ENCODE measurements around the gene ZDHHC22. TPM values are rescaled to one million over a fixed set of nuclear protein-coding genes. Genes with fewer than 3 reads are reported as not detected.
A peak's percentile ranks its signal among the peaks of the same experiment; 100 is the strongest.

Gene ZDHHC22
- polyA plus RNA-seq, 1 experiment: not detected

GRCh38 chr14:77097006-77097699 lies 44.4 kb downstream of the ZDHHC22 start:
- H3K4me3 ChIP-seq (ENCODE audit: low read depth, low read length): peak overlapping the region; percentile 77
- H3K27me3 ChIP-seq (ENCODE audit: control insufficient read depth, insufficient read depth, low read length): no peaks in the 10 kb centered on the region
- H3K27ac ChIP-seq (ENCODE audit: low read depth, low read length): peak overlapping the region; percentile 73
- no peak for TF ChIP-seq CTCF (IDR thresholded peaks at IDR 0.05; ENCODE audit: low read depth, low read length)
- peaks cover 3% of the 10 kb centered on the region; the same call in 1 of the 2 replicates for H3K9me3 ChIP-seq (ENCODE audit: control insufficient read depth, insufficient read depth, low read length)
- ChIA-PET CTCF (interaction anchor here (0.5 to 9.9 kb wide), 8 partner anchors 8 to 1088 kb away, joined by 3 to 300 read pairs (median 6); no protein-coding TSS in a partner anchor), POLR2A (no interaction called here)
- no peak for DNase-seq (ENCODE audit: low read depth, low spot score)

- H3K4me3 ChIP-seq (ENCODE audit: low read depth, low read length): no peak overlapping the region
- CTCF ChIA-PET: interaction anchor here (0.6 to 9.9 kb wide), 18 partner anchors 9 to 710 kb away, joined by 3 to 300 read pairs (median 6); no protein-coding TSS in a partner anchor
- POLR2A ChIA-PET: no interaction called here
- no peaks in the 10 kb centered on the region for H3K27me3 ChIP-seq (ENCODE audit: control insufficient read depth, insufficient read depth, low read length)
- no peak overlapping the region for H3K27ac ChIP-seq (ENCODE audit: low read depth, low read length)
- peaks cover 10% of the 10 kb centered on the region for H3K9me3 ChIP-seq (ENCODE audit: control insufficient read depth, insufficient read depth, low read length)
- TF ChIP-seq CTCF (IDR thresholded peaks at IDR 0.05; ENCODE audit: low read depth, low read length): peak; percentile 90
- peak; percentile 57 for DNase-seq (ENCODE audit: low read depth, low spot score)
Observed at GRCh38 chr14:77094672-77095284, 46.8 kb downstream of the ZDHHC22 start.

- Histone ChIP-seq H3K27ac (ENCODE audit: low read depth, low read length) (no peak overlapping the region), H3K27me3 (ENCODE audit: control insufficient read depth, insufficient read depth, low read length) (peaks cover 7% of the 10 kb centered on the region), H3K4me3 (ENCODE audit: low read depth, low read length) (no peak overlapping the region), H3K9me3 (ENCODE audit: control insufficient read depth, insufficient read depth, low read length) (peaks cover 6% of the 10 kb centered on the region; the same call in 1 of the 2 replicates)
- POLR2A ChIA-PET: no interaction called here
- CTCF ChIA-PET: interaction anchor here (0.6 to 9.9 kb wide), 5 partner anchors 9 to 218 kb away, joined by 3 to 300 read pairs (median 4); no protein-coding TSS in a partner anchor
- TF ChIP-seq CTCF (IDR thresholded peaks at IDR 0.05; ENCODE audit: low read depth, low read length): no peak
- DNase-seq (ENCODE audit: low read depth, low spot score): no peak
Observed at GRCh38 chr14:77092676-77093075, 48.9 kb downstream of the ZDHHC22 start.

- CTCF ChIA-PET: interaction anchor here (0.9 to 9.9 kb wide), 5 partner anchors 12 to 224 kb away, joined by 3 to 300 read pairs (median 7); no protein-coding TSS in a partner anchor
- no peak overlapping the region for H3K27ac ChIP-seq (ENCODE audit: low read depth, low read length)
- DNase-seq (ENCODE audit: low read depth, low spot score): no peak
- no peak overlapping the region for H3K4me3 ChIP-seq (ENCODE audit: low read depth, low read length)
- peaks cover 6% of the 10 kb centered on the region; the same call in 1 of the 2 replicates for H3K9me3 ChIP-seq (ENCODE audit: control insufficient read depth, insufficient read depth, low read length)
- POLR2A ChIA-PET: no interaction called here
- peaks cover 10% of the 10 kb centered on the region for H3K27me3 ChIP-seq (ENCODE audit: control insufficient read depth, insufficient read depth, low read length)
- no peak for TF ChIP-seq CTCF (IDR thresholded peaks at IDR 0.05; ENCODE audit: low read depth, low read length)
Observed at GRCh38 chr14:77091518-77091917, 50.1 kb downstream of the ZDHHC22 start.

- POLR2A ChIA-PET: no interaction called here
- H3K9me3 ChIP-seq (ENCODE audit: control insufficient read depth, insufficient read depth, low read length): peaks cover 6% of the 10 kb centered on the region; the same call in 1 of the 2 replicates
- no peak for DNase-seq (ENCODE audit: low read depth, low spot score)
- no peak overlapping the region for H3K4me3 ChIP-seq (ENCODE audit: low read depth, low read length)
- CTCF ChIA-PET: interaction anchor here (0.5 to 9.2 kb wide), 5 partner anchors 18 to 214 kb away, joined by 5 to 300 read pairs (median 5); no protein-coding TSS in a partner anchor
- H3K27ac ChIP-seq (ENCODE audit: low read depth, low read length): no peak overlapping the region
- TF ChIP-seq CTCF (IDR thresholded peaks at IDR 0.05; ENCODE audit: low read depth, low read length): no peak
- H3K27me3 ChIP-seq (ENCODE audit: control insufficient read depth, insufficient read depth, low read length): peaks cover 17% of the 10 kb centered on the region
Observed at GRCh38 chr14:77088645-77089044, 52.9 kb downstream of the ZDHHC22 start.
